GM12878 (cell line): ENCODE measurements around the gene PSMD1. TPM values are rescaled to one million over a fixed set of nuclear protein-coding genes. Genes with fewer than 3 reads are reported as not detected.
"Not testable (repeated sequence)": the region's sequence is repeated elsewhere in the genome, so short reads cannot be mapped to it uniquely, and the experiment has no call there.

ENCODE experiments used
- ATAC-seq: fragments of 200-7000 bp; cut with Tn5 transposase; 3 replicates; pipeline ENCODE4 v1.9.1; 2020; ENCODE audit warnings: mild to moderate bottlenecking, moderate library complexity
- BruUV-seq: library from RNA; stranded (reverse); fragments of 400-500 nt; replicated peaks from 2 replicates; lab custom pipeline; 2021; lab: Mats Ljungman, UMichigan
- CTCF ChIA-PET: fragments of 300-600 bp; sonication (Branson Sonifier 250); formaldehyde crosslinking; extraction: SDS; loops from one replicate; lab custom pipeline; 2021; ENCODE audit warnings: inconsistent platforms; lab: Yijun Ruan, JAX
- POLR2A ChIA-PET: fragments of 350-600 bp; formaldehyde crosslinking; extraction: SDS; loops from one replicate; lab custom pipeline; 2021; ENCODE audit warnings: inconsistent platforms; lab: Charles Lee
- RAD21 ChIA-PET: fragments of 300-600 bp; sonication (Branson Sonifier 250); formaldehyde crosslinking; loops from one replicate; lab custom pipeline; 2023; ENCODE audit warnings: antibody characterized with exemption; ENCODE audit not compliant: unreplicated experiment; lab: Charles Lee
- SMC1A ChIA-PET: fragments of 300-600 bp; sonication (Branson Sonifier 250); formaldehyde crosslinking; loops from one replicate; lab custom pipeline; 2023; ENCODE audit not compliant: unreplicated experiment, uncharacterized antibody; lab: Charles Lee
- DNase-seq: peaks from one replicate; pipeline ENCODE4 v3.0.0-alpha.2; 2011; ENCODE audit warnings: low read depth, low spot score
- FAIRE-seq: peaks from 3 replicates; lab custom pipeline; 2011; peaks lifted over from hg19 to GRCh38; lab: Jason Lieb, UNC
- H2AFZ ChIP-seq: 2 replicates; pipeline ENCODE4 v1.6.0; 2011; ENCODE audit warnings: low read depth, low read length, control low read depth; ENCODE audit not compliant: control insufficient read depth
- H3K27ac ChIP-seq: 2 replicates; pipeline ENCODE4 v1.5.1; 2011; ENCODE audit warnings: control low read depth; ENCODE audit not compliant: control insufficient read depth, insufficient read depth
- H3K27me3 ChIP-seq, 2 experiments: replicated peaks in 1 of 2; 2 replicates each; pipeline versions ENCODE4 v1.6.0 to v1.6.1; 2011; ENCODE audit warnings: low read length in 1 of 2; ENCODE audit not compliant: control insufficient read depth in 2 of 2, insufficient read depth in 2 of 2
- H3K36me3 ChIP-seq, 2 experiments: 2 replicates each; pipeline ENCODE4 v1.5.1; 2011; ENCODE audit warnings: low read length in 1 of 2; ENCODE audit not compliant: control insufficient read depth in 2 of 2, insufficient read depth in 2 of 2
- H3K4me1 ChIP-seq: 2 replicates; pipeline ENCODE4 v1.6.1; 2011; ENCODE audit warnings: mild to moderate bottlenecking, low read length, moderate library complexity, mixed read lengths; ENCODE audit not compliant: control insufficient read depth, insufficient read depth
- H3K4me2 ChIP-seq: 2 replicates; pipeline ENCODE4 v1.6.0; 2011; ENCODE audit warnings: control low read depth; ENCODE audit not compliant: control insufficient read depth, insufficient read depth
- H3K4me3 ChIP-seq: fragments of 200-600 bp; sonication (generic); 2 replicates; pipeline ENCODE4 v1.5.1; 2016
- H3K79me2 ChIP-seq: 2 replicates; pipeline ENCODE4 v1.6.0; 2011; ENCODE audit warnings: low read length; ENCODE audit not compliant: control insufficient read depth, insufficient read depth
- H3K9ac ChIP-seq: 2 replicates; pipeline ENCODE4 v1.8.0; 2011; ENCODE audit warnings: low read length, control low read depth, mixed read lengths; ENCODE audit not compliant: control insufficient read depth, insufficient read depth
- H3K9me3 ChIP-seq: replicated peaks from 3 replicates; pipeline ENCODE4 v1.5.1; 2011; ENCODE audit warnings: mild to moderate bottlenecking, low read length; ENCODE audit not compliant: control insufficient read depth, insufficient read depth
- H4K20me1 ChIP-seq: 2 replicates; pipeline ENCODE4 v1.6.0; 2011; ENCODE audit not compliant: control insufficient read depth, insufficient read depth
- NFYB ChIP-seq: IDR thresholded peaks from 2 replicates; pipeline ENCODE4 v1.6.1; 2011; ENCODE audit warnings: low read depth, mild to moderate bottlenecking, low read length, improper control_type of control experiment, moderate library complexity; ENCODE audit not compliant: insufficient read depth
- RUNX3 ChIP-seq: IDR thresholded peaks from 2 replicates; pipeline ENCODE4 v1.6.1; 2012; ENCODE audit warnings: low read length, inconsistent platforms
- WGBS: methylation state at CpG from one replicate; pipeline ENCODE4 v1.1.6; 2016; ENCODE audit warnings: low lambda C conversion rate; ENCODE audit not compliant: insufficient replicate concordance, insufficient coverage; ENCODE audit errors: missing lambda C conversion rate; 5-methylcytosine and 5-hydroxymethylcytosine counted together
- in situ Hi-C: fragments of 300-500 bp; cut with MboI; formaldehyde crosslinking; loops from 9 replicates; pipeline ENCODE4 v1.14.3; 2018; ENCODE audit warnings: mixed read lengths
- intact Hi-C: fragments of 100-400 bp; cut with micrococcal nuclease; formaldehyde crosslinking; loops from one replicate; pipeline ENCODE4 v1.14.2; 2022; ENCODE audit not compliant: unreplicated experiment
- polyA plus RNA-seq, 11 experiments: library from polyadenylated mRNA; depleted of rRNA in 4 of 11; unstranded in 6 of 11; stranded (reverse) in 5 of 11; fragments of >200 nt; fragmentation: Nextera tagmentation in 4 of 11; fragmentation: Illumina TruSeq in 1 of 11; extraction: Ambion mirVana in 4 of 11; extraction: Trizol in 1 of 11; gene quantifications; 1 replicate in 1 of 11; 2 replicates in 10 of 11; pipeline versions ENCODE4 v1.2.1 to v1.2.3, GENCODE V29; 2011 to 2016; ENCODE audit warnings: inconsistent platforms in 2 of 11, missing spikeins in 2 of 11, low read depth in 1 of 11
- total RNA-seq, 4 experiments: library from RNA; depleted of rRNA in 3 of 4; stranded (reverse); fragments of >200 nt in 3 of 4; fragmentation: Illumina TruSeq in 1 of 4; extraction: Trizol in 1 of 4; gene quantifications; 2 replicates each; pipeline versions ENCODE4 v1.2.1 to v1.2.3, GENCODE V29; 2013 to 2021

PSMD1 gene
- total and polyA plus RNA-seq, 10 of the 15 experiments (the other 5 are each of a cell fraction or from before 2014, with no cell fraction given) = 87.4 to 220 (median 139) TPM

DNA sequence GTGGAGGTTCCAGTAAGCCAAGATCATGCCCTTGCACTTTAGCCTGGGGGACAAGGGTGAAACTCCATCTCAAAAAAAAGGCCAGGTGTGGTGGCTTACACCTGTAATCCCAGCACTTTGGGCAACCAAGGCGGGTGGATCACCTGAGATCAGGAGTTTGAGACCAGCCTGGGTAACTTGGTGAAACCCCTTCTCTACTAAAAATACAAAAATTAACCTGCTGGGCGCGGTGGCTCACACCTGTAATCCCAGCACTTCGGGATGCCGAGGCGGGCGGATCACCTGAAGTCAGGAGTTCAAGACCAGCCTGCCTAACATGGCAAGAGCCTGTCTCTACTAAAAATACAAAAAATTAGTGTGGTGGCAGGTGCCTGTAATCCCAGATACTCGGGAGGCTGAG, 84.1 kb downstream of the PSMD1 start:
- 97% methylated on average over 8 of the region's 8 CpGs for WGBS
- H3K4me2 ChIP-seq, H3K9me3 ChIP-seq, intact Hi-C loops, H4K20me1 ChIP-seq, ATAC-seq, H3K79me2 ChIP-seq, RAD21 ChIA-PET, BruUV-seq, H3K36me3 ChIP-seq, FAIRE-seq, H3K27me3 ChIP-seq, in situ Hi-C loops, H3K4me3 ChIP-seq, H3K27ac ChIP-seq, H2AFZ ChIP-seq, H3K4me1 ChIP-seq, DNase-seq, H3K9ac ChIP-seq: not testable (repeated sequence)
- ChIA-PET POLR2A (interaction anchor here (0.6 to 1.0 kb wide), 4 partner anchors 10 to 421 kb away, joined by 3 to 5 read pairs (median 4); no protein-coding TSS in a partner anchor), SMC1A (interaction anchor here (0.7 kb wide), 1 partner anchor 115 kb away, joined by 3 read pairs; no protein-coding TSS in a partner anchor), CTCF (interaction anchor here (1.2 kb wide), 1 partner anchor 21 kb away, joined by 3 read pairs; no protein-coding TSS in a partner anchor)

DNA sequence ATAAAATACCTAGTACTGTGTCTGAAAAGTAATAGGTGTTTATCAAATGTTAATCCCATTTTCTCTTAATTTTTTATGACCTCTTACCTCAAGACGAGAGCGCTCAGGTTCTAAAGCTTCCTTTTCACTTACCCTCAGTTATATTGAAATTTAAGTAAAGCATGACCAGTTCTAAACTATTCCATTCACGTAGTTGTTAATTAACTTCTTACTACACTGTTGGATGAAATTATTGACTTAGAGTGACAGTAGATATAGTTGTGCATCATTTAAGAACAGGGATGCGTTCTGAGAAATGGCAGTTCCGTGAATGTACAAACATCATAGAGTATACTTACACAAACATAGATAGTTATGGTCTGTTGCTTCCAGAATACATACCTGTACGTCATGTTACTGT, 88.2 kb downstream of the PSMD1 start:
- H3K4me1 ChIP-seq = no peaks in the 10 kb centered on the region
- ChIA-PET POLR2A (no interaction called here), SMC1A (interaction anchor here (1.1 to 1.4 kb wide), 2 partner anchors 15 to 83 kb away, joined by 3 to 4 read pairs; no protein-coding TSS in a partner anchor), CTCF (no interaction called here), RAD21 (interaction anchor here (0.6 to 1.1 kb wide), 2 partner anchors 55 to 59 kb away, joined by 3 read pairs; no protein-coding TSS in a partner anchor)
- no peak overlapping the region for H3K4me3 ChIP-seq
- no peaks in the 10 kb centered on the region for H3K9me3 ChIP-seq
- FAIRE-seq = no peak
- H2AFZ ChIP-seq = no peak overlapping the region
- intact Hi-C loops = no loop called here
- ATAC-seq = no peak
- TF ChIP-seq RUNX3 (no peak), NFYB (no peak)
- H3K27me3 ChIP-seq = no peaks in the 10 kb centered on the region
- no peak overlapping the region for H3K9ac ChIP-seq
- WGBS = 98% methylated on average over 6 of the region's 6 CpGs
- H3K79me2 ChIP-seq = no peaks in the 10 kb centered on the region
- H4K20me1 ChIP-seq = no peaks in the 10 kb centered on the region
- DNase-seq = no peak
- BruUV-seq = no TSS peak
- H3K27ac ChIP-seq = no peak overlapping the region
- in situ Hi-C loops = no loop called here
- H3K36me3 ChIP-seq = peaks cover 1 to 2% of the 10 kb centered on the region in 2 experiments; a peak in 3 of 4 replicates
- no peak overlapping the region for H3K4me2 ChIP-seq
